ENCODE results near the gene PRKAG1.

DNA sequence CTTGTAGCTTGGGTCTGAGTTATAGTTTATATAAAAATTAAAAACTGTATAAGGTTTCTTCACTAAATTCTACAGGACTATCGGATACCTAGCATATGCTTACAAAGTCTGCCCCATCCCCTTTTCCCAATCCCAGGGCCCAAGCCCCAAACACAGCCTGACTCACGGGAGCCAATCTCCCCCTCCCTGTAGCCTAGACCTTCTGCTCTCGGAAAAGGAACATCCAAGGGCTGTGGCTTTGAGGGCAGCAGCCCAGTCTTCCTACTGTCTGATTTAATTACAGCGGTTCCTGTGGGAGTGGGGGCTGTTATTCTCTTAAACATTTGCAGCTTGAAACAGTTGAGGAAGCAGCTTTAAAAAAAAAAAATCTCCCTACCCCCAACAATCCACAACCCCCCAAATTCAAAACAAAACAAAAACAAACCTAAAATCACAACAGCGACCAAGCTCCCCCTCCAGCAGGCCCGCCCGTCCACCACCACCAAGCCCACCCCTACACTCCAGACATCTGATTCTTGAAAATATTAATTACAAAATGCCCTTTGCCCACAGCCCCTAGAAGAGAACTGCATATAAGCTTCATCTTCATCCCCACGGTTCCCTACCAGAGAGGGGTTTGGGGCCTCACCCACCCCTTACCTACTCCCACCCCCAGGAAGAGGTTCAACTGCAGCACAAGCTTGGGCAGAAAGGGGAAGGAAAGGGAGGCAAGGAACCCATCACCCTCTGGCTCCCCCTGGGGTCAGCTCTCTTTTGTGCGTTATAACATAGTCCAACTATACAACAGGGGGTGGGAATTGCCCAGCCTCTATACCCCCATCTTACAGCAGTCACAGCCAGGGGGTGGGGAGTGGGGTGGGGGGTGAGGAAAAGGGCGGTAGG lies 1.1 kb upstream of the PRKAG1 start:
- TF ChIP-seq TAF1 (conservative IDR thresholded peaks at IDR 0.05) (no peak), HNF4G (IDR thresholded peaks at IDR 0.05) (no peak), SP1 (IDR thresholded peaks at IDR 0.05) (no peak), JUND (IDR thresholded peaks at IDR 0.05) (no peak), MAX (IDR thresholded peaks at IDR 0.05) (no peak), EGR1 (IDR thresholded peaks at IDR 0.05; ENCODE audit: low read depth in 2 of 2) (no peak), RAD21 (IDR thresholded peaks at IDR 0.05) (no peak), GABPA (IDR thresholded peaks at IDR 0.05 in 1 of 2, conservative IDR thresholded peaks at IDR 0.05 in 1 of 2) (no peak)
- TF ChIP-seq, protein P1, sequence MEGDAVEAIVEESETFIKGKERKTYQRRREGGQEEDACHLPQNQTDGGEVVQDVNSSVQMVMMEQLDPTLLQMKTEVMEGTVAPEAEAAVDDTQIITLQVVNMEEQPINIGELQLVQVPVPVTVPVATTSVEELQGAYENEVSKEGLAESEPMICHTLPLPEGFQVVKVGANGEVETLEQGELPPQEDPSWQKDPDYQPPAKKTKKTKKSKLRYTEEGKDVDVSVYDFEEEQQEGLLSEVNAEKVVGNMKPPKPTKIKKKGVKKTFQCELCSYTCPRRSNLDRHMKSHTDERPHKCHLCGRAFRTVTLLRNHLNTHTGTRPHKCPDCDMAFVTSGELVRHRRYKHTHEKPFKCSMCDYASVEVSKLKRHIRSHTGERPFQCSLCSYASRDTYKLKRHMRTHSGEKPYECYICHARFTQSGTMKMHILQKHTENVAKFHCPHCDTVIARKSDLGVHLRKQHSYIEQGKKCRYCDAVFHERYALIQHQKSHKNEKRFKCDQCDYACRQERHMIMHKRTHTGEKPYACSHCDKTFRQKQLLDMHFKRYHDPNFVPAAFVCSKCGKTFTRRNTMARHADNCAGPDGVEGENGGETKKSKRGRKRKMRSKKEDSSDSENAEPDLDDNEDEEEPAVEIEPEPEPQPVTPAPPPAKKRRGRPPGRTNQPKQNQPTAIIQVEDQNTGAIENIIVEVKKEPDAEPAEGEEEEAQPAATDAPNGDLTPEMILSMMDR (IDR thresholded peaks at IDR 0.05; ENCODE audit: low read depth, low read length, missing input control), result no peak
- TF ChIP-seq, protein P2, sequence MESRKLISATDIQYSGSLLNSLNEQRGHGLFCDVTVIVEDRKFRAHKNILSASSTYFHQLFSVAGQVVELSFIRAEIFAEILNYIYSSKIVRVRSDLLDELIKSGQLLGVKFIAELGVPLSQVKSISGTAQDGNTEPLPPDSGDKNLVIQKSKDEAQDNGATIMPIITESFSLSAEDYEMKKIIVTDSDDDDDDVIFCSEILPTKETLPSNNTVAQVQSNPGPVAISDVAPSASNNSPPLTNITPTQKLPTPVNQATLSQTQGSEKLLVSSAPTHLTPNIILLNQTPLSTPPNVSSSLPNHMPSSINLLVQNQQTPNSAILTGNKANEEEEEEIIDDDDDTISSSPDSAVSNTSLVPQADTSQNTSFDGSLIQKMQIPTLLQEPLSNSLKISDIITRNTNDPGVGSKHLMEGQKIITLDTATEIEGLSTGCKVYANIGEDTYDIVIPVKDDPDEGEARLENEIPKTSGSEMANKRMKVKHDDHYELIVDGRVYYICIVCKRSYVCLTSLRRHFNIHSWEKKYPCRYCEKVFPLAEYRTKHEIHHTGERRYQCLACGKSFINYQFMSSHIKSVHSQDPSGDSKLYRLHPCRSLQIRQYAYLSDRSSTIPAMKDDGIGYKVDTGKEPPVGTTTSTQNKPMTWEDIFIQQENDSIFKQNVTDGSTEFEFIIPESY (IDR thresholded peaks at IDR 0.05), result no peak
- TF ChIP-seq, protein P3, sequence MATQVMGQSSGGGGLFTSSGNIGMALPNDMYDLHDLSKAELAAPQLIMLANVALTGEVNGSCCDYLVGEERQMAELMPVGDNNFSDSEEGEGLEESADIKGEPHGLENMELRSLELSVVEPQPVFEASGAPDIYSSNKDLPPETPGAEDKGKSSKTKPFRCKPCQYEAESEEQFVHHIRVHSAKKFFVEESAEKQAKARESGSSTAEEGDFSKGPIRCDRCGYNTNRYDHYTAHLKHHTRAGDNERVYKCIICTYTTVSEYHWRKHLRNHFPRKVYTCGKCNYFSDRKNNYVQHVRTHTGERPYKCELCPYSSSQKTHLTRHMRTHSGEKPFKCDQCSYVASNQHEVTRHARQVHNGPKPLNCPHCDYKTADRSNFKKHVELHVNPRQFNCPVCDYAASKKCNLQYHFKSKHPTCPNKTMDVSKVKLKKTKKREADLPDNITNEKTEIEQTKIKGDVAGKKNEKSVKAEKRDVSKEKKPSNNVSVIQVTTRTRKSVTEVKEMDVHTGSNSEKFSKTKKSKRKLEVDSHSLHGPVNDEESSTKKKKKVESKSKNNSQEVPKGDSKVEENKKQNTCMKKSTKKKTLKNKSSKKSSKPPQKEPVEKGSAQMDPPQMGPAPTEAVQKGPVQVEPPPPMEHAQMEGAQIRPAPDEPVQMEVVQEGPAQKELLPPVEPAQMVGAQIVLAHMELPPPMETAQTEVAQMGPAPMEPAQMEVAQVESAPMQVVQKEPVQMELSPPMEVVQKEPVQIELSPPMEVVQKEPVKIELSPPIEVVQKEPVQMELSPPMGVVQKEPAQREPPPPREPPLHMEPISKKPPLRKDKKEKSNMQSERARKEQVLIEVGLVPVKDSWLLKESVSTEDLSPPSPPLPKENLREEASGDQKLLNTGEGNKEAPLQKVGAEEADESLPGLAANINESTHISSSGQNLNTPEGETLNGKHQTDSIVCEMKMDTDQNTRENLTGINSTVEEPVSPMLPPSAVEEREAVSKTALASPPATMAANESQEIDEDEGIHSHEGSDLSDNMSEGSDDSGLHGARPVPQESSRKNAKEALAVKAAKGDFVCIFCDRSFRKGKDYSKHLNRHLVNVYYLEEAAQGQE (IDR thresholded peaks at IDR 0.05), result no peak

Measured in liver (tissue), 3 donors.